Trophoblast cell (in vitro differentiated cells and primary cell): ENCODE data around the gene RSPH6A.

Source experiments
- DNase-seq, 2 donors: peaks; one replicate each; pipeline ENCODE4 v3.0.0-alpha.2; 2016
- H2AFZ ChIP-seq: 2 replicates; pipeline ENCODE4 v1.6.1; 2013; ENCODE audit warnings: low read length, moderate library complexity, mild to moderate bottlenecking; ENCODE audit not compliant: insufficient read depth, poor library complexity
- H2AK5ac ChIP-seq: 2 replicates; pipeline ENCODE4 v1.6.1; 2013; ENCODE audit warnings: mild to moderate bottlenecking, low read length
- H2BK120ac ChIP-seq: 2 replicates; pipeline ENCODE4 v1.6.1; 2013; ENCODE audit warnings: low read length, mild to moderate bottlenecking, moderate library complexity; ENCODE audit not compliant: insufficient read depth, poor library complexity
- H2BK12ac ChIP-seq: 2 replicates; pipeline ENCODE4 v1.6.1; 2013; ENCODE audit warnings: mild to moderate bottlenecking, low read length, moderate library complexity
- H2BK5ac ChIP-seq: 2 replicates; pipeline ENCODE4 v1.6.1; 2013; ENCODE audit warnings: low read length, low read depth, moderate library complexity, mild to moderate bottlenecking; ENCODE audit not compliant: poor library complexity
- H3K14ac ChIP-seq: 2 replicates; pipeline ENCODE4 v1.6.1; 2013; ENCODE audit warnings: mild to moderate bottlenecking, low read length
- H3K18ac ChIP-seq: 2 replicates; pipeline ENCODE4 v1.6.1; 2013; ENCODE audit warnings: mild to moderate bottlenecking, low read length
- H3K23ac ChIP-seq: 2 replicates; pipeline ENCODE4 v1.6.1; 2013; ENCODE audit warnings: low read length
- H3K27ac ChIP-seq: 2 replicates; pipeline ENCODE4 v1.5.1; 2013; ENCODE audit warnings: low read depth, mild to moderate bottlenecking, inconsistent platforms, low read length, moderate library complexity
- H3K27me3 ChIP-seq: 2 replicates; pipeline ENCODE4 v1.6.1; 2013; ENCODE audit warnings: inconsistent platforms, mild to moderate bottlenecking, low read length, moderate library complexity; ENCODE audit not compliant: insufficient read depth
- H3K36me3 ChIP-seq, 2 experiments: 1 replicate in 1 of 2; 2 replicates in 1 of 2; pipeline ENCODE4 v1.6.1; 2013; ENCODE audit warnings: low read length in 2 of 2, mild to moderate bottlenecking in 2 of 2, moderate library complexity in 1 of 2; ENCODE audit not compliant: insufficient read depth in 2 of 2, control insufficient read depth in 1 of 2
- H3K4ac ChIP-seq: 2 replicates; pipeline ENCODE4 v1.6.1; 2013; ENCODE audit warnings: low read depth, mild to moderate bottlenecking, low read length, moderate library complexity
- H3K4me1 ChIP-seq, 2 experiments: 1 replicate in 1 of 2; 2 replicates in 1 of 2; pipeline ENCODE4 v1.6.1; 2013; ENCODE audit warnings: low read length in 2 of 2, mild to moderate bottlenecking in 2 of 2, moderate library complexity in 1 of 2; ENCODE audit not compliant: insufficient read depth in 2 of 2, control insufficient read depth in 1 of 2
- H3K4me2 ChIP-seq: 2 replicates; pipeline ENCODE4 v1.6.1; 2013; ENCODE audit warnings: inconsistent platforms, mild to moderate bottlenecking, low read length, moderate library complexity
- H3K4me3 ChIP-seq: 2 replicates; pipeline ENCODE4 v1.5.1; 2013; ENCODE audit warnings: mild to moderate bottlenecking, low read depth, low read length, inconsistent platforms
- H3K79me1 ChIP-seq: one replicate; pipeline ENCODE4 v1.6.1; 2013; ENCODE audit warnings: low read length
- H3K79me2 ChIP-seq: 2 replicates; pipeline ENCODE4 v1.6.1; 2013; ENCODE audit warnings: low read length, mild to moderate bottlenecking; ENCODE audit not compliant: control insufficient read depth, insufficient read depth, poor library complexity
- H3K9ac ChIP-seq: 2 replicates; pipeline ENCODE4 v1.6.1; 2013; ENCODE audit warnings: mild to moderate bottlenecking, low read length
- H3K9me3 ChIP-seq: 2 replicates; pipeline ENCODE4 v1.6.1; 2013; ENCODE audit warnings: low read depth, mild to moderate bottlenecking, control low read depth, inconsistent platforms, low read length; ENCODE audit not compliant: insufficient read depth
- H4K12ac ChIP-seq: 2 replicates; pipeline ENCODE4 v1.6.1; 2013; ENCODE audit warnings: low read depth, mild to moderate bottlenecking, low read length, moderate library complexity
- H4K8ac ChIP-seq: 2 replicates; pipeline ENCODE4 v1.6.1; 2013; ENCODE audit warnings: low read depth, mild to moderate bottlenecking, low read length, moderate library complexity
- H4K91ac ChIP-seq: one replicate; pipeline ENCODE4 v1.6.1; 2013; ENCODE audit warnings: low read depth, mild to moderate bottlenecking, low read length, moderate library complexity
- WGBS: extraction: QIAGEN DNeasy Blood & Tissue Kit; methylation state at CpG from one replicate; pipeline ENCODE4 v1.1.7; 2013; ENCODE audit warnings: missing lambda C conversion rate; ENCODE audit not compliant: insufficient read length, insufficient coverage; ENCODE audit errors: extremely low coverage; 5-methylcytosine and 5-hydroxymethylcytosine counted together

Gene RSPH6A

DNA sequence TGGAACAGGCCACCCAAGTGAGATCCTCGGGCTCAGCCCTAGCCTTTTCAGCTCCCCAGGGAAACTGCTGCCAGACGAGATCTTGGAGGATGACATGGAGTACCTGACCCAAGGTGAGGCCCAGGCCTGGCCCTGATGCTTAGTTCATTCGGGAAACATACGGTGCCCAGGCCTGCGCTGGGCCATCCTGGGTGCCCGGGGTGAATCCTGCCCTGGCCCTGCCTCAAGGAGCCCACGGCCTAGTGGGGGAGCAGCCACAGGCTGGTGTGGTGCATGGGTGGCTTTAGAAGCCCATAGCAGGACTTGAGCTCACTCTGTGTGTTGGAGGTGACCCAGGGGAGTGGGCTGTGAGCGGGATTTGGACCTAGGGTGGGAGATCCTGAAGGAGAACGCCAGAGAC is 56.2 kb downstream of the RSPH6A start:
- no peak overlapping the region for H3K18ac ChIP-seq
- H3K23ac ChIP-seq: no peak overlapping the region
- H3K4me3 ChIP-seq: no peak overlapping the region
- H4K12ac ChIP-seq: no peak overlapping the region
- no peak overlapping the region for H3K4me2 ChIP-seq
- no peaks in the 10 kb centered on the region for H3K27me3 ChIP-seq
- peaks cover 4% of the 10 kb centered on the region for H3K9me3 ChIP-seq
- no peak overlapping the region for H3K14ac ChIP-seq
- no peaks in the 10 kb centered on the region for H3K36me3 ChIP-seq
- no CpG with 5 or more reads among the region's 9 CpGs for WGBS
- H3K4me1 ChIP-seq: no peaks in the 10 kb centered on the region
- no peak overlapping the region for H2AK5ac ChIP-seq
- DNase-seq: no peak
- H2BK120ac ChIP-seq: no peak overlapping the region
- H2BK12ac ChIP-seq: no peak overlapping the region
- H3K27ac ChIP-seq: no peak overlapping the region
- H3K4ac ChIP-seq: no peak overlapping the region
- H3K9ac ChIP-seq: no peak overlapping the region
- no peak overlapping the region for H4K8ac ChIP-seq
- H3K79me1 ChIP-seq: no peaks in the 10 kb centered on the region
- no peak overlapping the region for H2BK5ac ChIP-seq
- H2AFZ ChIP-seq: no peak overlapping the region
- H3K79me2 ChIP-seq: no peaks in the 10 kb centered on the region
- H4K91ac ChIP-seq: no peak overlapping the region

DNA sequence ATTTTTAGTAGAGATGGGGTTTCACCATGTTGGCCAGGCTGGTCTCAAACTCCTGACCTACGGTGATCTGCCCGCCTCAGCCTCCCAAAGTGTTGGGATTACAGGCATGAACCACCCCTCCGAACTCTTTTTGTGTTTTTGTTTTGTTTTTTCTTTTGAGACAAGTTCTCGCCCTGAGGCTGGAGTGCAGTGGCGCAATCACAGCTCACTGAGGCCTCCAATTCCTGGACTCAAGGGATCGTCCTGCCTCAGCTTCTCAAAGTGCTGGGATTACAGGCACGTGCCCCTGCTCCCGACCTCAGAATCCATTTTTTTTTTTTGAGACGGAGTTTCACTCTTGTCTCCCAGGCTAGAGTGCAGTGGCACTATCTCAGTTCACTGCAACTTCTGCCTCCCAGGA is 57.4 kb downstream of the RSPH6A start:
- Histone ChIP-seq H3K4ac (no peak overlapping the region), H3K27me3 (no peaks in the 10 kb centered on the region), H3K4me1 (no peaks in the 10 kb centered on the region), H4K12ac (no peak overlapping the region), H3K23ac (no peak overlapping the region), H2BK120ac (no peak overlapping the region), H3K79me2 (no peaks in the 10 kb centered on the region), H3K36me3 (no peaks in the 10 kb centered on the region), H4K91ac (no peak overlapping the region), H3K4me2 (no peak overlapping the region), H3K27ac (no peak overlapping the region), H3K79me1 (no peaks in the 10 kb centered on the region), H4K8ac (no peak overlapping the region), H2AFZ (no peak overlapping the region), H3K9ac (no peak overlapping the region), H3K9me3 (peaks cover 4% of the 10 kb centered on the region), H3K4me3 (no peak overlapping the region), H2BK12ac (no peak overlapping the region), H2BK5ac (no peak overlapping the region), H3K14ac (no peak overlapping the region), H2AK5ac (no peak overlapping the region), H3K18ac (no peak overlapping the region)
- DNase-seq: peak in 1 of 2 donors; percentile 37
- no CpG with 5 or more reads among the region's 9 CpGs for WGBS

DNA sequence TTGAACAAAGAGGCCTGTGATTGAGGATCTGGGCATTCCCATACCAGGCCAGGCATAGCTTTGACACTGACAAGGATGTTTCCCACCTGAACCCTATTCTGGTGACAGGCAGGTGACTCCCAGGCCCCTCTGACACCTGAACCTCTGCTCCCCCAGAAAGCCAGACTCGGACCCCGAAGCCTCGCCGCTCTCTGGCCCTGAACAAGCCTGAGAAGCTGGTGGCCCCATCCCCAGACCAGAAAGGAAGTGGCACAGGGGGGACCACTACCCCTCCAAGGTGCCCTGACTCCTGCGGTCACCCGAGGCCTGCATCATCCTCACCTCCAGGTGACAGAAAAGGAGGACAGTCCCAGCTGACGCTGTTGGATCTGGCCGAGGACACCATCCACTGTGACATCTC is 60.8 kb downstream of the RSPH6A start:
- Histone ChIP-seq H4K91ac (no peak overlapping the region), H3K4ac (no peak overlapping the region), H3K36me3 (no peaks in the 10 kb centered on the region), H3K9me3 (no peaks in the 10 kb centered on the region), H3K27me3 (no peaks in the 10 kb centered on the region), H3K4me1 (no peaks in the 10 kb centered on the region), H3K27ac (no peak overlapping the region), H2AFZ (no peak overlapping the region), H2BK120ac (no peak overlapping the region), H3K14ac (no peak overlapping the region), H3K4me3 (no peak overlapping the region), H2BK12ac (no peak overlapping the region), H3K79me1 (no peaks in the 10 kb centered on the region), H3K9ac (no peak overlapping the region), H2BK5ac (no peak overlapping the region), H2AK5ac (no peak overlapping the region), H4K12ac (no peak overlapping the region), H3K23ac (no peak overlapping the region), H3K4me2 (no peak overlapping the region), H3K79me2 (no peaks in the 10 kb centered on the region), H3K18ac (no peak overlapping the region), H4K8ac (no peak overlapping the region)
- WGBS: no CpG with 5 or more reads among the region's 8 CpGs
- no peak for DNase-seq

DNA sequence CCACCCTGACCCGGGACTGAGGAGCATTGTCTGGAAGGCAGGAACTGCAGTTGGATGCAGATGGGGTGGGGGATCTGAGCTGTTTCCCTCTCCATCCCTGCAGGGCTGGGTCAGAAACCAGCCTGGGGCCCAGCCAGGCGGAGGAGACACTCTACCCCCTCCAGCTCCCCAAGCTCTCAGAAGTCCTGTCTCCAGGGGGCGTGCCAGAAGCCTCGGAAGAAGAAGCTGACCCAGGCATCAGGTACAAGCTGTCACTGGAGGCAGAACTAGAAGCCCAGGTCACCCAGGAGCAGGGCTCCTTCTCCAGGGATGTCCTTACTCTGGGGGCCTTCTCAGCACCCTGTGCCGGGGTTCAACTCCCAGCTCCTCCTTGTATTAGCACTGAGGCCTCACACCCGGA is 61.6 kb downstream of the RSPH6A start:
- H3K9me3 ChIP-seq: no peaks in the 10 kb centered on the region
- H3K4ac ChIP-seq: no peak overlapping the region
- no peak overlapping the region for H3K4me3 ChIP-seq
- H3K27me3 ChIP-seq: no peaks in the 10 kb centered on the region
- H3K9ac ChIP-seq: no peak overlapping the region
- no CpG with 5 or more reads among the region's 6 CpGs for WGBS
- H3K27ac ChIP-seq: no peak overlapping the region
- H3K23ac ChIP-seq: no peak overlapping the region
- H2AK5ac ChIP-seq: no peak overlapping the region
- H3K79me1 ChIP-seq: no peaks in the 10 kb centered on the region
- H4K91ac ChIP-seq: no peak overlapping the region
- H3K36me3 ChIP-seq: no peaks in the 10 kb centered on the region
- H3K18ac ChIP-seq: no peak overlapping the region
- H3K4me1 ChIP-seq: no peaks in the 10 kb centered on the region
- H3K14ac ChIP-seq: no peak overlapping the region
- H2AFZ ChIP-seq: no peak overlapping the region
- no peak overlapping the region for H2BK12ac ChIP-seq
- H4K8ac ChIP-seq: no peak overlapping the region
- H2BK120ac ChIP-seq: no peak overlapping the region
- no peaks in the 10 kb centered on the region for H3K79me2 ChIP-seq
- no peak overlapping the region for H2BK5ac ChIP-seq
- DNase-seq: no peak
- no peak overlapping the region for H3K4me2 ChIP-seq
- no peak overlapping the region for H4K12ac ChIP-seq
